HG02970 (cell line): ENCODE results near the gene CDH23.

ENCODE experiments used
- ATAC-seq: cut with Tn5 transposase; IDR thresholded peaks from one replicate; pipeline ENCODE4 v1.9.1; 2021; ENCODE audit warnings: mild to moderate bottlenecking, moderate library complexity, moderate number of reproducible peaks; ENCODE audit not compliant: unreplicated experiment, low FRiP score

Gene CDH23

DNA sequence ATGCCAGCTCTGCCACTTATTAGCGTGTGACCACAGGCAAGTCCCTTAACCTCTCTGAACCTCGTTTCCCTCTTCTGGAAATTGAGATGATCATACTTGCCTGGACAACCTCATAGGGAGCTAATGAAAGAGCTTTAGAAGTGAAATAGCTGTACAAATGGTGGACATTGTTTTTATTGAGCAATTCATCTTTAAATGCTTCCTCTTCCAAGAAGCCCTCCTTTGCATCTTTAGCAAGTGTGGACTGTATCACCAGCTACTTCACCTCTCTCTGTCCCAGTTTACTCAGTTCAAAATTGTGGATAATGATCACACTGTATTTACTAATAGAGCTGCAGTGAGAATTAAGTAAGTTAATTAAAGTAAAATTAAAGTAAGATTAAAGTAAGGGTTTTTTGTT lies 61.7 kb downstream of the CDH23 start:
- ATAC-seq = no peak

DNA sequence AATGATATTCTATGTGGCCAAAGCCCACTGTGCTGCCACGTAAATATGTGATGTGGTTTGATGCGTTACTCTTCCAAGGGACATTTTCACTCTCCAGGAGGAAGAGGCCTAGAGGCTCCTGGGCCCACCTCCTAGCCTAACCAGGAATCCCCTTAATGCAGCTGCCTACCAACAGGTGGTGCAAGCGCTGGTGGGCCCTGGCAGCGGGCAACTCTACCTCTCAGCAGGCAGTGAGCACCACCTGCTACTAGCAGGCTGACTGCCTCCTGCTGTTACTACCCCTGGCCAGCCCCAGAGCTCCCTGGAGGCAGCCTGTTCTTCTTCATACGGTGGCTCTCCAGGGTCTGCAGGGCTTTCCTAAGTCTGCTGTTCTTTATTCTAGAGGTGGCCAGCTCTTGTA lies 62.8 kb downstream of the CDH23 start:
- no peak for ATAC-seq

DNA sequence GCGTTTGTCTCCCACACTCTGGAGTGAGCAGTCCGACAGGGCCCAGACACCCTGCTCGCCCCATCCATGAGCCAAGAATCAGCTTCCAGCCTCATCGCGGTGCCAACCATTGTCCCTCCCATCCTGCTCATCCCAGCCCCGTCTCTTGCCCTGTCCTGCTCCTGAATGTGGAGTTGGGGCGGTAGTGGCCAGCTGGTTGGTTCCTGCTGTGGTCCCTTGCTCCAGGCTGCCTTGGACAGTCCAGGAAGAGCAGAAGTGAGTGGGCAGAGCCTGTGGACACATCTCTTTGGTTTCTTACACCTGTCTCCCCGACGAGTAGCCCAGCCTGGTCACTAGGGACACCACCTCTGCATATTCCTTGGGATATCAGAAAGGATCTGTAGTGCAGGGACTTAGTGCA lies 63.9 kb downstream of the CDH23 start:
- no peak for ATAC-seq

DNA sequence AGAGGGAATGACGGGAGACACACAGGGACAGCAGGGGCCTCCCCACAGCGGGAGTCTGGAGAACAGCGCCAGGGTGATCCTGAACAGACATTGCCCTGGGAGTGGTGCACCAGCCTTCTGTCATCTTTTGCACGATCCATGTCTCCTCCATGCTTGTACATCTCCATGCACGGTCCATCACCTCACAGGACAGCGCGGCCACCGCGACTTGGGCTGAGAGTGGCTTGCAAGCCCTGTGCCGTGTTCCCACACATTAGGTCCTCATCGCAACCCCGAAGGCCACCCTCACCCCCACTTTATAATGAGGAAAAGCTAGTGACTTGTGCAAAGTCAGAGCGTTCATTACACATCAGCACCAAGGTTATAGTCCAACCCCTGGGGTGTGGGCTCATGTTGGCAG lies 64.7 kb downstream of the CDH23 start:
- no peak for ATAC-seq

DNA sequence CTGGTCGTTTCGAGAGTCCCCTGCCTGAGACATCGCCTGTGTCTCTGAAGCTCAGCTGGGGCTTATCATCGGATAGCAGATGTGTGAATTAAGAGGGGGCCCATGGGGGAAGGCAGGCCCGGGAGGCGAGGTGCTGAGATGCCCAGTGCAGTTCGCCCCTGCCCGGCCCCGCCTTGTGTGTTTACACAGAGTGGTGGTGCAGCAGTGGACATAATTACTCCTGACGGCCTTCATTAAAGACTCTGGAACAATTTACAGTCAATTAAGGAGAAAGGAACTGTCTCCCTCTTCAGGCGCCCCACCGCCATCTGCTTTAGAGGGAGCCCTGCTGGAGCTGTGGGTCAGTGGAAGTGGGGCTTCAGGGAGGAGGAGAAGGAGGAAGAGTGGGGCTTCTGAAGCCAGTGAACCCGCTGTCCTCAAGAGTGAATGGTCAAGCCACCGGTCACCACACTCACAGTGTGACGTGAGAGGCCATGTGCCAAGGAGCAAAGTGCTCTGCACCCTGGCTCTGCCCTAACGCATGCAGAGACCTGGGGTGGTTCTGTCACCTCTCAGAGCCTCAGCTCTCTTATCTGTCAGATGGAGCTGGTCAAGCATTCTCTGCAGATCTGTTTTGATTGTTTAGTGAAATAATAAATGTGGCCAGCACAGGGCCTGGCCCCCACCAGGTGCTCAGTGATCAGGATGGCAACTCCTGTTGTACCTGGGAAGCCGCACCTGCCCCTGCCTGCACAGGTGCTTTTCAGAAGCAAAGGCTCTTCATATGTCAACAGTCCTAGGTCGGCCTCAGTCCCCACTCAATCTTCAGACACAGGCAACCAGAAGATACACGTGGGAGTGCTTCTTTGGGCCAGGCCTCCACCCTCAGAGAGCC lies 65.6 kb downstream of the CDH23 start:
- ATAC-seq = no peak

DNA sequence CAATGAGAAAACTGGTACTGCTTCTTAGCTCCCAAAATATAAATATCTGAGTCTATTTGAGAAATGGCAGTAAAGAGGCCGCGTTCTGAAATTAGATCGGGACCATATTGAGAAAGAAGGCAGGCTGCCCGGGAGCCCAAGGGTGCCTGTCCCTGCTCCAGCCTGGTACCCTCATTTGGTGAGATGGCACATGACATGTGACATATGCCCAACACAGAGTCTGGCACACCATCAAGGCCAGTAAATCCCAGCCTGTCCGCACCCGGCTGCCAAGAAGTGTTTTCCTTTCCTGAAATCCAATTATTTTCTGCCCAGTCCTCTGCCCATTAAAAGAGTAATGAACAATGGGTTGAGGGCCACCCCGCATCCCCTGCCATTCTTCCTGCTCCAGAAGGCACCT lies 66.4 kb downstream of the CDH23 start:
- ATAC-seq = no peak

DNA sequence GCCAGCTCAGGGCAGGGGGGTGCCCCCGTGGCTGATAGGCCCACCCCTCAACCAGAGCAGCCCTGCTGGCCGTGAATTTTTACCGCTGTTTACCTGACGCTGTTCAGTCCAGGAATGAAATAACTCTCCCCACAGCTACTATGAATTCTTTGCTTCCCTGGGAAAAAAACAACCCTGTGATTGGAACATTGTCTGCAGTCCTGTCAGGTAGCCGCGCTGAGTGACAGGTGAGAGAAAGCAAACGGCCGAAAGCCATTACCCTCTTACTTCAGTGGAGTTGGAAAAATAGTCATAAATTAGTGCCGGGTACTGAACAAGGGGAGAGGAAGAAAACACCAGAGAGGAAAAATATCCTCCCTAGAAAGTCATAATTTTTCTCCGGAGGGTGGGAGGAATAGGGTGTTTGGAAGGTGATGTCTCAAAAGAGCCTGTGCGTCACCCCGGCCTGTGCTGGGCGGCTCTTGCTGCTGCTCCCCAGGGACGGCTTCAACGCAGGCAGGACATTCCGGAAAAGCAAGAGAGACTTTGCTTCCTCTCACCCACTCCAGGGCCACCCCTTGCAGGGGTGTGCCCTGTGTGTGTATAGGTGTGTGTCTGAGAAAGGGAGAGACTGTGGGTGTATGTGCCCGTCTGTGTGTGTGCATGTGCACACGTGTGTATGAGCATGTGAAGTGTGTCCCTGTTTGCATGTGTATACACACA lies 69.0 kb downstream of the CDH23 start:
- no peak for ATAC-seq

DNA sequence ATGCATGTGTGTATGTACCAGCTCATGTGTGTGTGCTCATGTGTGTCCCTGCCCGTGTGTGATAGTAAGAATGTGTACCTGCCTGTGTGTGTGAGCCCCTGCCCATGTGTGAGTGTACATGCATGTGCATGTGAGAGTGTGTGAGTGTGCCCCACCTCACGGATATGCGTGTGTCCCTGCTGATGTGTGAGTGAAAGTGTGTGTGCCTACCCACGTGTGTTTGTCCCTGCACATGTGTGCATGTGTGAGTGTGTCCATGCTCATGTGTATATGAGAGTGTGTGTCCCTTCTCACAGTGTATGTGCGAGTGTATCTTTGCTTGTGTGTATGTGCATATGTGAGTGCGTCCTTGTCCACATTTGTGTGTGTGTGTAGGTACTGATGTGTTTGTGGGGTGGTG lies 69.6 kb downstream of the CDH23 start:
- no peak for ATAC-seq

DNA sequence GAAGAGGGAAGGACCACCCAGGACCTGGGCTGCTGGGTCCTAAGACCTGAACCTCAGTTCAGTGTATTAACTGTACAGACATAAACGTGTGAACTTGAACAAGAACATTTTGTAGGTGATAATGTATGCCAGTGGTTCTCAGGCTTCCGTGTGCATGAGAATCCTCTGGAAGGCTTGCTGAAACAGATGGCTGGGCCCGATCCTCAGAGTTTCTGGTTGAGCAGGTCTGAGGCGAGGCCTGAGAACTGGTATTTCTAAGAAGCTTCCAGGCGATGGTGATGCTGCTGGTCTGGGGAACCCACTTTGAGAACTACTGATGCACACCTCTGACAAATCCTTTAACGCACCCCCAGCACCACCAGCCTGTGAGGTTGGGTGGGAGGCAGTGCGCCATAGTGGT lies 70.4 kb downstream of the CDH23 start:
- ATAC-seq = no peak

DNA sequence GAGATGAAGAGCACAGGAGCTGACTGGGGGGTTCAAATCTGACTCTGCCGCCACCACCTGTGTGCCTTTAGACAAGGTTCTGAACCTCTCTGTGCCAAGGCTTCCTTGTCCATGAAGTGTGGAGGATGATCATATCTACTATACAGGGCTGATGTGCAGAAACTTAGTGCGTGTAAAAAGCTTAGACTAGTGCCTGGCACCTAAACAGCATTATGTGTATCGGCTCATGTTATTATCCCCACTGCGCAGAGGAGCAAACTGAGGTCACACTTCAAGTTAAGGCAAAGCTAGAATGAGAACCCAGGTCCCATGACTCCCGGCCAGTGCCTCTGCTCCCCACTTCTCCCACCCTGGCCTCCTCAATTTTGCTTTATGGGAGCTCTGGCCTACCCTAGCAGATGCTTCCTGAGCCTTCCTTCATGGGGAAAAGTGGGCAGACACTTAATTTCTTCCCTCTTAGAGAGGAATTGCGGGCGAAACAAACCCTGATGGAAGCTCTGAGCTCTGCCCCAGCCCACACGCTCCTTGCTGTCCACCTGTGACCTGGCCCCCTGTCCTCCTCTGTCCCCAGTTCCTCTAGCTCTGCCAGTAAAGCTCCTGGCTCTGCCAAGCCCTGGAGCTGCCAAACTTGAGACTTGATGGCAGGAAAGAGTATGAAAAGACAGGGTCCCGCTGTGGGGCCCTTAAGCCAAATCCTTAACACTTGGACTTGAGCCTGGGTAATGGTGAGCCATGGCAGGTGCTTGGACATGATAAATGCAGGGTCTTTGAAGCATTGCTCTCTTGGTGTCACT lies 71.0 kb downstream of the CDH23 start:
- ATAC-seq = no peak

DNA sequence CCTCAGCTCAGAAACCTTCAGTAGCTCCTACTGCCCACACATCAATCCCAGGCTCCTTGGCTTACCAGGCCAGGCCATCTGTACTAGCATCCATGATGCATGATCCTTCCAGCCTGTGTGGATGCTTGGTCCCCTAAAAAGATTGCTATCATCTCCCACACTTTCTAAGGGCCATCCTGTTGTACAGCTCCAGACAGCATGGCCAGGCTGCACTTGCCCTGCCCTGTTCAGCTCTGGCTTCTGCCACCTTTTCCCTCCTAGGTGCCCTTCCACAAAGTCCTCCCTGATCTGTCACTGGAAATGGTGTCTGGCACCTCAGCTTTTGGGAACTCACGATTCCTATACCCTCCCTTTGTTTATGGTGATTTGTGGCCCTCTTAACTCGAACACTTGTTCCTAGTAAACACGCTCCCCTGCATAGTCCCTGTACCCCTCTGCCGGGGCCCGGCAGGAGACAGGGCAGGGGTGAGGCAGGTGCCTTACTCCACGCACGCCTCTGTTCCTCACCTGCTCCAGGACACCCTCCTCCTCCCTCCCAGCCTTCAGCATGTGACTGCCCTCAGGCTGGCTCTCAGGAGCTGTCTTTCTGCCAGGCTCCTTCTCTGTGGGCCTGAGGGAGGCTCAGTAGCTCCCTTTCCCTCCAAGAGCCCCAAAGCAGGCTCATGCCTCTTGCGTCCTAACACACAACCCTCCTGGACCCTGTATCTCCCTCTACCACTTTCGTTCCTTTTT lies 71.8 kb downstream of the CDH23 start:
- ATAC-seq = no peak

DNA sequence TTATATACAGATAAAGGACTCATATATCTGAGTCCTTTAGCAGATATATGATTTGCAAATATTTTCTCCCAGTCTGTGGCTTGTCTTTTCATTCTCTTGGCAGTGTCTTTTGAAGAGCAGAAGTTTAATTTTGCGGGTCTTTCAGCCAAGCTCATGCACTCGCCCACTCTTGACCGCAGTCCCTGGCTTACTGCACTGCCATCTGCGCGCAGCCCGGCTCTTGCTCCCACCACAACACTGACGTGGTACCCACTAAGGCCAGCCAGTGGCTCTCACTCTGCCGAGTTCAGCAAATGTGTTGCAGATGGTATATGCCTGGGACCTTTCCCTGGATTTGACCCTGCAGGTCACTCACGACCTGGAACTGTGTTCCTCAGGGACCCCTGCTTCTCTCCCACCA lies 74.3 kb downstream of the CDH23 start:
- no peak for ATAC-seq

DNA sequence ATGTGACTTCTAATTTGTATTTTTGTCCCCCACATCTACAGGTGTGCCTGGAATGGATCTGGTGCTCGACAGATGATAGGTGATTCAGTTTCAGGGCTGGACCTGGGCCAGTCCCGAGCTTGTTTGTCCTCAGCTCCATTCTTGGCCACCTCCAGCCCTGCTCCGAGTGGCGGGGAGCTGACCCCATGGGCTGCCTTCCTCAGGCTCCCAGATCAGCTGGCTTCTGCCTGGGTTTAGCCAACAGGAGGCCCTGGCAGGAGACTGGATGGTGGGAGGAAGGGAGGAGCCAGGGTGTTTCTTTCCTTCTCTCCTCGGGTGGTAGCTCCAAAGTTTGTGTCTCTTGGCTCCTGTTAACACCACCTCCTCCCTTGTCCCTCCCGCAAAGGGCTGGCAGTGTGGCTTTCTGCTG lies 75.2 kb downstream of the CDH23 start:
- ATAC-seq = no peak

DNA sequence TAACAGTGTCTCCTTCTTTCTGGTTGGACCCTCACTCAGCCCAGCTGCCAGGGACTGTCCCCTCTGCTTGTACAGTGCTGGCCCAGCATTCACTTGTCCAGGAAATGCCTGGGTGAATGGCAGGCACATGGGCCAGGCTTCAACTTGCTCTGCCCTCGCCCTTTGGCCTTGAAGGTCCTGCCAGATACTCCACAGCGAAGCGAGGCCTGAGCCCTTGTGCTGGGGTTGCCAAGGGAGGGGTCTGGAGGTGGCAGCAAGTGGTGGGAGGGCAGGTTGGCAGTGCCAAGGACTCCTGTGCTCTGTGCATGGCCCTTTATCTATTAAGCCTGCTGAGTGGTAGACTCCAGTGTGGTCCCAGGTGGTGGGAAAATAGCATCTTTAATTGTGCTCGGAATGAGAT lies 75.7 kb downstream of the CDH23 start:
- ATAC-seq = no peak

DNA sequence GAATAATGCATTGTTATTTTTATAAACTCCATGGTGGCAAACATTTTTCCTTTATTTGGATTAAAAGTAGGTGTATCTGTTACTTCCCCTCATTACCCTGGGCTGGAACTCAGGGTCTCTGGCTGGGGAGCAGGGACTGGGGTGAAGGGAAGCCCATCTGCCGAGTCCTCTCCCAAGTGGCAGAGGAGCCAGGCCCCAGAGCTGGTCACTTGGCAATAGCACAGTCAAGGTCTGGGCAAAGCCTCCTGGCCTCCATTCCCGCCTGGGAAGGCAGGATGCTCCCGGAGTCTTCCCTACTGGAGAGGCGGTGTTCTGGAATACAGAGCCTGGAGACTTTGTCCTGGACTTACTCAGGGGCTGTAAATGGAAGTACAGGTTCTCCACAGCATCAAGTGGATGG lies 76.2 kb downstream of the CDH23 start:
- ATAC-seq = no peak

DNA sequence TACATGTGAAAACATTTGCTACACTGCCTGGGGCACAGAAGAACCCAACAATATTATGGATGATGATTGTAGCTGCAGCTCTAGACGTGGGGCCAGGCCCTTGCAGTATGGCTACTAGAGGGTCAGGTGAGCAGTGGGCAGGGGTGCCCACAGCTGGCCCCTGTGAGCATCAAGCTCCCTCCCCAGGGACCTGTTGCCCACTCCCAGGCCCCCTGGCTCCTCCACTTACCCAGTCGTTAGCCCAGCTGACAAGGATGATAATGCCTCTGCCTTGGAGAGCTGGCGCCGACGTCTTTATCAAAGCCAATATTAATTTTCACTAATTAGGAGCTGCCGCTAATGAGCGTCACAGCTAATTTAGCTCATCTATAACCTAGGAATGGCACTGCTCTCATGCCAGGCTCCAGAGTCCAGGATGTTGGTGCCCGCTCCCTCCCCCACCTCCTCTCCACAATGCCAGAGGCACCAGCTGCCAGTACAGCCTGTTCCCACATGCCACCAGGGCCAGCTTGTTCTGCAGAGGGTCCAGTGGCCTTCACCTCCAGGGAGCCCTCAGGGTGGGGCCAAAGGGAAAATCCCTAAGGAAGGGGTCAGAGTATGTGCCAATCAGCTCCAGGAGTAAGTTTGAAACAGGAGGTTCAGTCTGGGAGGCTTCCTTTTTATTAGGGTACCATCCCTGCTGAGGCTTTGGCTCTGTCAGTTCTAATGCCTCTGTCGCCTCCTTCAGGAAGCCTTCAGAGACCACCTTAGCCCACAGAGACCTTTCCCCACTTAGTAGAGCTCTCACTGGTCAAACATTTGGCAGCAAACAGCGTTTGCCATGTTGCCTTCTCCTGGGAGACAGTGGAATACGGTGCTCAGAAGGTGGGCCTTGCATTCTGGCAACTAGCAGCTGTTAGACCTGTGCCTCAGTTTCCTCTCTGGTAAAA lies 77.2 kb downstream of the CDH23 start:
- ATAC-seq = no peak

DNA sequence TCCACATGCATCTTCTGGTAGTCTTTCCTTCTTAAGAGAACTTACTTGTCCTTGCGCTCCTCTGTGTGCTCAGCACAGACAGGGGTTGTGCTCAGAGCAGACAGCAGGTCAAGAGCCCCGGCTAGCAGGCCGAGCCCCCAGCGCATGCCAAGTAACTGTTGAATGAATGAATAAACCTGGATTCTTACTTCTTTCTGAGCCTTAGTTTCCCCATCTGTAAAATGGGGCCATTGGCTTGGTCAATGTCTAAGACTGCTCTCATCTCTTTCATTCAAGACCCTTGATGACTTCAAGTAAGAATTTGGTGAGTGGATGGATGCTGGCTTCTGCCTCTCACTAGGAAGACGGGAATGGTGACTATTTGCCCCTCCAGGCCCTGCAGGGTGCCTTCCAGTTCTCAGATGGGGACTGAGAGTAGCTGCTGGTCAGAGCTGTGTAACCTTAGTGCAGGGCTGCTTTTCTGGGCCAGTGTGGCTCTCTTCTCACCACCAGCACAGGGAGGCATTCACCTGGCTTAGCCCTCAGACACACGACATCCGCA lies 78.1 kb downstream of the CDH23 start:
- no peak for ATAC-seq

DNA sequence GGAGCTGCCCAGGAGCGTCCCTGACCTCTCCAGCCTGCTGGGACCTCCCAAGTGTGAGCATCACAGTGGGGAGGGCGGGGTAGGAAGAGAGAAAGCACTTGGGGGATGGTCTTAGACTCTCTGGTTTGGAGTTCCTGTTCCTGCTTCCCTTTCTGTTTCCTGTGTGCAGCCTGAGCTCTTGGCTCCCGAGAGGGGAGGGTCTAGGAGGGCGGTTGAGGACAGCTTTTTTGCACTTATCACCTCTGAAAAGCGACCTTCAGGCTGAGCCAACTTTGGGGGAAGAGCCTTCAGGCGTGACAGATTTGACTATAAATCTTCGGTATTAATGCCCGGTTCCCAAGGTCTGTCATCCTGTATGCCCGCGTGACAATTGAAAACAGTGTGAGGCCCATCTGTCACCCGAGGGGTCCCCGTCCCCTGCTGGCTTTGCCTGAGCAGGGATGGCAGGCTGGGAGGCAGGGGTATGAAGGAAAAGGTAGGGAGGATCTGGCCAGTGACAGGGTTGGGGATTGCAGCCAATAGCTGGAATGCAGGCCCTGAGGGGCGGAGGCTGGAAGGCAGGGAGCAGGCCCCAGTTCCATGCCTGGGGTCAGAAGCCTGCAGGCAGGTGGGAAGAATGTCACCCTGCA lies 78.6 kb downstream of the CDH23 start:
- no peak for ATAC-seq
